ENCODE results near the gene PIGS.
A peak's percentile ranks its signal among the peaks of the same experiment; 100 is the strongest.

Gene PIGS

GRCh38 chr17:28550858-28551257 lies 20.5 kb downstream of the PIGS start:
- DNase-seq (ENCODE audit: low read depth in 2 of 2): no peak

DNA sequence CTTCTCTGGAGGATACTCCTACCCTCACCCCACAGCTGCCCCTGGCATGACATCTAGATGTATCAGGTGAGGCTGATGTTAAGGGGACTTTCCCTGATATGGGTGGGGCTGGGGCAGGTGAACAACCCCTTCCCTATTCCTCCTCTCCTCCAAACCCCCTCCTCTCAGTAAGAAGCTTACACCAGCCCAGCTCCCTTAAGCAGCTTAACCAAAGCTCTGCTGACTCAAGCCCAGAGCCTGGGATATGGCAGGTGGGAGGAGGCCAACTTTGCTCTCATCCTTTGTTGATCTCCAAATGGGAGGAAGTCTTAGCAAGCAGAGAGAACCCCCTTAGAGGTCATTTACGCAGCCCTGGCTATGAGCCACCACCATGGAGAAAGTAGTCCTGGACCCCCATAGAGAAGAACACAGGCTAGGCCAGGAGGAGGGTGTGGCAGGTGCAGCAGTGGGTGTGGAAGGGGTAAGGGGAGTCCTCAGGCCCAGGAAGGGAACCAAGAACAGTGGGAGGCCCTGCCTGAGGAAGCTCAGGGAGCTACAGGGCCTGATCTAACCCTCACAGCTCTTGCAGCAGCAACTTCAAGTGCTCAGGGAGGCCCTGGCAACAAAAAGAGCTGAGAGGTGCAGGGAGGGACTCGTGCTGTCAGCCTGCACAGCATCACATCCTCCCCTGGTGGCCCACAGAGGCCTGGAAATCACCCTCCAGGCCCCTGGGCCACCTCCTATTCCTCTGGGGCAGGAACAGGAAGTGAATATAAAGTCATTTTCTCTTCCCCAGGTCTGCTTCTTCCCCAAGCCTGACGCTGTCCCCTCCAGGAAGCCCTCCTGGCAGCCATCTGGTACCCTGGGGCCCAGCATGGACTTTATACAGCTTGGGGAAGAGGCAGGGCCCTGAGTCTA lies 21.8 kb downstream of the PIGS start:
- peak; percentile 36 to 37 for DNase-seq (ENCODE audit: low read depth in 2 of 2)

- no peak for DNase-seq (ENCODE audit: low read depth in 2 of 2)
Measured at GRCh38 chr17:28548417-28549130, 22.8 kb downstream of the PIGS start.

DNA sequence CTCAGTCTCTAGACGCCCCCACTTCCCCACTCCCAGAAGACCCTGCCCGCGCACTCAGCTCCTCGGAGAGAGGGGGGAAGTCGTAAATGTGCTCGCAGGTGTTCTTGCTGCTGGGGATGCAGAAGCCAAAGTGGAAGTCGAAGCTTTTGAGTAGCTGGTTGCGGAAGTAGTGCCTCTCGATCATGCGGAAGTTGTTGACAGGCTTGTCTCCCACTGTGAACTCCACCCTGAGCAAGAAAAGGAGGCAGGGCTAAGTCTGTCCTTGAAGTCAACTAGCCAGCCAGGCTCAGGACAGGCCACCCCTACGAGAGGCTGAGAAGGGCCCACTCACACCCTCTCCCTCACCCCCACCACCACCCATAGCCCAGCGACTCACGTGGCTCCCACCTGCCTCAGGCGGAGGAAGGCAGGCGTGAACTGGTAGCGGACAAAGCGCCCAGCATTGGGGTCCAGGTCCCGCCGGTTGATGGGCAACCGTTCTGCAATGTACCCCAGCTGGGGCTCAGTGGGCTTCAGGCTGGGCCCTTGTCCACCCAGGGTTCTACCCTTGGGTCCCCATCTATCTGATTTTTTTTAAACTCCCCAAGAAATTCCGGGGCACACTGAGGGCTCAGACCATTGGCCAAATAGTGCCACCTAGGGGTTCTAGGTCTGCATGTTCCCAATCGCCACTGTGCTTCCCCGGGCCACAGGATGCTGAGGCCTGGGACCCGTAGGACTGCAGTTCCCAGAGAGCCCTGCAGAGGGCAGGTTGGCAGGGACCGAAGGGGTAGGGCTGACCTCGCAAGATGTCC lies 23.5 kb downstream of the PIGS start:
- peak; percentile 60 to 64 for DNase-seq (ENCODE audit: low read depth in 2 of 2)

GRCh38 chr17:28547096-28547622 lies 24.2 kb downstream of the PIGS start:
- DNase-seq (ENCODE audit: low read depth in 2 of 2): no peak

GRCh38 chr17:28545787-28546415 lies 25.4 kb downstream of the PIGS start:
- DNase-seq (ENCODE audit: low read depth in 2 of 2): no peak

- DNase-seq (ENCODE audit: low read depth in 2 of 2): no peak
Measured at GRCh38 chr17:28545141-28545503, 26.2 kb downstream of the PIGS start.

DNA sequence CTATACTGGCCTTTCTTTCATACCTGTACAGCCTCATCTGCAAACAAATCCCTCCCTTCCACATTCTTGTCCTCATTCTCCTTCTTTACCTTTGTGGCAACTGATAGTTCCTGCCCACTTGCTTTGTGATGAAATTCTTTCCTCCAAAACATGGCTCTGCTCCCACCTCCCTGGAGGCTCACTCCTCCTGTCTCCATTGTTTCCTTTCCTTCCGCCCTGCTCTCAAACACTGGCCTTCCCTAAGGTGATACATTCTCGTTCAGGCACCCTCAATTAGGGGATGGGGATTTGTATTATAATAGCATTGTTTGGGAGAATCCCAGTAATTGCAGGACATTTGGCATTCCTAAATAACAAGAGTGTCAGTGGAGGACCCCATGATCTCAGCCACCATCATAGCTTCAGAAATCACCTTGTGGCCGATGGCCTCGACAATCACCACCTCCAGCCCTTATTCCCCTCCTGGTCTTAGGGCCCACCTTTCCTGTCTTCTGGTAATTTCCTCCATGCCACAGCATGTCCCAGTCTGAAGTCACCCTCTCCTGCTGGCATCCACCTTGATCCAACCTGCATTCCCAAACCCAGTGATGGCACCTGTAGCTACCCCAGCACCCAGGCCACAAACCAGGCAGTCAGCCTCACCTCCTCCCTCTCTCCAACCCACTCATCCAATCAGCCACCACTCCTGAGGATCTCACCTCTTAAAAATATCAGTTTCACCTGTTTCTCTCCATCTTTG lies 26.8 kb downstream of the PIGS start:
- no peak for DNase-seq (ENCODE audit: low read depth in 2 of 2)

DNA sequence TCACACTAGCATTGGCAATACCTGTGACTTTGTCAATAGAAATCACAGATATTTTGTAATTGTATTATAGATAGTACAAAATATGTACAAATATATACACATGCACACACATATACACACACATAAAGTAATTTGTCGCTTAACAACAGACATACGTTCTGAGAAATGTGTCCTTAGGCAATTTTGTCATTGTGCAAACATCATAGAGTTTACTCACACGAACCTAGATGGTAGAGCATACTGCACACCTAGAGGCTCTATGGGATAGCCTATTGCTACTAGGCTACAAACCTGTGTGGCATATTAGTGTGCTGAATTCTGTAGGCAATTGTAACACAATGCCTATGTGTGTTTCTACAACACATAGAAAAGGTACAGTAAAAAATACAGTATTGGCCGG lies 29.9 kb downstream of the PIGS start:
- no peak for DNase-seq (ENCODE audit: low read depth in 2 of 2)

- DNase-seq (ENCODE audit: low read depth in 2 of 2): no peak
Measured at GRCh38 chr17:28540231-28540630, 31.1 kb downstream of the PIGS start.

GRCh38 chr17:28538296-28538895 lies 32.9 kb downstream of the PIGS start:
- DNase-seq (ENCODE audit: low read depth in 2 of 2): no peak

GRCh38 chr17:28537219-28537610 lies 34.1 kb downstream of the PIGS start:
- no peak for DNase-seq (ENCODE audit: low read depth in 2 of 2)

GRCh38 chr17:28536532-28537218 lies 34.6 kb downstream of the PIGS start:
- DNase-seq (ENCODE audit: low read depth in 2 of 2): no peak

DNA sequence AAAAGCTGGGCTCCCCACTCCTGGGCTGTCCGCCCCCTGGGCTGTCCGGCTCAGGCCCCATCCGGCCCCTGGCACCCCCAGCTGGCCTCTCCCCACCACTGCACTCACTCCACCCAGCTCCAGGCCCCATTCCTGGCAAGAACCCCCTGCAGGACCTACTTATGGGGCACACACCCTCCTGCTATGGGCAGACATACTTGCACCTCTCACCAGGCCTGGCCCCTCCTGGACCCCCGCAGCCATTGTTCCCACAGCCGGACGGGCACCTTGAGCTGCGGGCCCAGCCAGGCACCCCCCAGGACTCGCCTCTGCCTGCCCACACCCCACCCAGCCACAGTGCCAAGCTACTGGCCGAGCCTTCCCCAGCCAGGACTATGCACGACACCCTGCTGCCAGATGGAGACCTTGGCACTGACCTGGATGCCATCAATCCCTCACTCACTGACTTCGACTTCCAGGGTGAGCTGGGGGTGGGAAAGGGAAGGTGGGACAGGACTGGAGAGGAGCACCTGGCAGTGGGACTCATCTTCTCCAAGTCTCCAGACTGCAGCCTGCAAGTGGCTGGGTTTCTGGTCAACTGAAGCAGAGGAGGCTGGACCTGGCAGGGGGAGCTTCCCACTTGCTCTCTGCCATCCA lies 36.5 kb downstream of the PIGS start:
- no peak for DNase-seq (ENCODE audit: low read depth in 2 of 2)

- DNase-seq (ENCODE audit: low read depth in 2 of 2): no peak
Measured at GRCh38 chr17:28533091-28533807, 38.1 kb downstream of the PIGS start.

DNA sequence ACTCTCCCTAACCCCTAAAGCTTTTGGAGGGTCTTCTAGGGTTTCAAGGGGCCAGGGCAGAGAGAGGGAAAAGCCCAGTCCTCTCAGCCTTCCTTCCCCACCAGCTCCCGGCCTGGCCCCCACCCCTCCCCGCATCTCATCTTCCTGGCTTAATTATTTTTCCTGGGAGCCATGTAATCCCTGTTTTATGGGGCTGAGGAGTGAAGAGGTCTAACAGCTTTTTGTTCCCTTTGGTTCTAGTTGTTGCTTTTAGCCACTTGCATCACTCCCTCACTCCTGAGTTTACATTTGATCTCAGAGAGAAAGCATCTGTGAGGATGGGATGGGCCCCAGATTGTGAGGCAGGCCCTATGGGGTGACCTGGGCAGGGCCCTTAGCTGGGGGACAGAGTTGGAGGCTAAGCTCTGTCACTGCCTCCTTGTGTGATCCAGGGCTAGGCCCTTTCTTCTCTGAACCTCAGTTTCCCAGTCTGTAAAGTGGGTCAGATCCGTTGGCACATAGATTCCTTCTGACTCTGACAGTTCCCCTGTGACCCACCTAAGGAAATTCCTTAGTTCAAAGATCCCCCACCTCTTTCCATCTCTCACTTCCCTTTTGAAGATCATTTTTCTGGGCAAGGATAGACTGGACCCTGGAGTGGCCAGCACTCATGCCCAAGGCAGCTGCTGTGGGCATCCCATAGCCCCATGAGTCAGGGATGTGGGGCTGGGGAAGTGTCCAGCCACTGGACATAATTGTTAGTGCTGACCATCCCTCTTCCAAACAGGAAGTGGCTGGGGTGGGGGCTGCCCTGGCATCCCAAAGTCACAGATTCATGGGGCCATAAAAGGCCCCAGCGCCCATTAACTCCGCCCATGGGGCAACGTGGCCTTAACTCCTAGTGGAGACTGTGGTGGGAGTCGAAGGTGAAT lies 39.0 kb downstream of the PIGS start:
- no peak for DNase-seq (ENCODE audit: low read depth in 2 of 2)

DNA sequence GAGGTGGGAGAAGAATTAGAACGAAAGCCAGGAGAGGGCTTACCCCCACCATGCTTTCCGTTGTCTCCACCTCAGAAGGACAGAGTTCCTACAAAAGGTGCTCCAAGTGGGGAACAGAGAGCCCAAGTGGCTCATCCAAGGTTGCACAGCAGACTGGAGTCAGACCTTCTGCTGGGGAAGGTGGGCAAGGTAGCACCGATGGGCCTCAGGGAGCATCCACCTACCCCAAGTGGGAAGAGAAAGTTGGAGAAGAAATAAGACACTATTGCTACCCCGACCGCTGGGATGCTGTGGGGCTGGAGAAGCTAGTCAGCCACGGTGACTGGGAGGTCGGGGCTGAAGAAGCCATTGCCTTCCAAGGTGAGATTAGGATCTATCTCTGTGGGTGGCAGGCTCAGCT lies 40.4 kb downstream of the PIGS start:
- no peak for DNase-seq (ENCODE audit: low read depth in 2 of 2)

- DNase-seq (ENCODE audit: low read depth in 2 of 2): no peak
Measured at GRCh38 chr17:28530250-28530649, 41.1 kb downstream of the PIGS start.
